AG09319 (cell line): Measurements from ENCODE around the gene PLPP3.

Experiments used
- DNase-seq: peaks from one replicate; pipeline ENCODE4 v3.0.0-alpha.2; 2010; ENCODE audit warnings: low read depth; ENCODE audit errors: extremely low read depth
- TF ChIP-seq, protein P1 (sequence below): IDR thresholded peaks from 2 replicates; pipeline ENCODE4 v1.5.1; 2011; ENCODE audit warnings: low read depth, mild to moderate bottlenecking, inconsistent platforms, low read length, moderate library complexity

The PLPP3 gene

DNA sequence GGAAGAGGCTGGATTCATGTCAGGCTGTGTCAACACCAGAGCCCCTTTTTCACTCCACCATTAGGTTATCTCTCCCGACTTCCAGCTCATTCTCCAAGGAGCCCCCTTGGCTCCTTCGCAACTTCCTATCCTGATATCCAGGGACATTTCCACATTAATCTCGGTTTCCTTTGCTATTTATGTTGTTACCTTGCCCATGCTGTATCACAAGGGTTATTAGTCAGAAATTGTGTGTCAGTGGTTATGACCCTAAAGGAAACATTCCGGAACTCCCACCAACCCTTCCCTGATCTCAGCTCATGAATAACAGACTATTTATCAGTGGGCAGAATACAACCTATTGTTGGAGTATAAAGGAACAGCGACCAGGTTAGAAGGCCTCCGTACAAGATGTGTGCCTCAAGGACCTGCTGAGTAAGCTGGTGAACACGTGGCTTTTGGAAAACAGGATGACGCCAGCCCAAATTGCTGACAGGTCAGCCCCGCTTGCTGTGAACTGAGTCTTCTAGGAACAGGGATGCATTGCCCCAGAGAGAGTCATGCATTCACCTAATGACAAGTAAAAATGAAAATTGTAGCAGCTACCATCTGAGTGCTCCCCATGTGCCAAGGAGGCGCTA, 121.5 kb downstream of the PLPP3 start:
- TF ChIP-seq, protein P1, sequence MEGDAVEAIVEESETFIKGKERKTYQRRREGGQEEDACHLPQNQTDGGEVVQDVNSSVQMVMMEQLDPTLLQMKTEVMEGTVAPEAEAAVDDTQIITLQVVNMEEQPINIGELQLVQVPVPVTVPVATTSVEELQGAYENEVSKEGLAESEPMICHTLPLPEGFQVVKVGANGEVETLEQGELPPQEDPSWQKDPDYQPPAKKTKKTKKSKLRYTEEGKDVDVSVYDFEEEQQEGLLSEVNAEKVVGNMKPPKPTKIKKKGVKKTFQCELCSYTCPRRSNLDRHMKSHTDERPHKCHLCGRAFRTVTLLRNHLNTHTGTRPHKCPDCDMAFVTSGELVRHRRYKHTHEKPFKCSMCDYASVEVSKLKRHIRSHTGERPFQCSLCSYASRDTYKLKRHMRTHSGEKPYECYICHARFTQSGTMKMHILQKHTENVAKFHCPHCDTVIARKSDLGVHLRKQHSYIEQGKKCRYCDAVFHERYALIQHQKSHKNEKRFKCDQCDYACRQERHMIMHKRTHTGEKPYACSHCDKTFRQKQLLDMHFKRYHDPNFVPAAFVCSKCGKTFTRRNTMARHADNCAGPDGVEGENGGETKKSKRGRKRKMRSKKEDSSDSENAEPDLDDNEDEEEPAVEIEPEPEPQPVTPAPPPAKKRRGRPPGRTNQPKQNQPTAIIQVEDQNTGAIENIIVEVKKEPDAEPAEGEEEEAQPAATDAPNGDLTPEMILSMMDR: no peak
- DNase-seq: no peak

DNA sequence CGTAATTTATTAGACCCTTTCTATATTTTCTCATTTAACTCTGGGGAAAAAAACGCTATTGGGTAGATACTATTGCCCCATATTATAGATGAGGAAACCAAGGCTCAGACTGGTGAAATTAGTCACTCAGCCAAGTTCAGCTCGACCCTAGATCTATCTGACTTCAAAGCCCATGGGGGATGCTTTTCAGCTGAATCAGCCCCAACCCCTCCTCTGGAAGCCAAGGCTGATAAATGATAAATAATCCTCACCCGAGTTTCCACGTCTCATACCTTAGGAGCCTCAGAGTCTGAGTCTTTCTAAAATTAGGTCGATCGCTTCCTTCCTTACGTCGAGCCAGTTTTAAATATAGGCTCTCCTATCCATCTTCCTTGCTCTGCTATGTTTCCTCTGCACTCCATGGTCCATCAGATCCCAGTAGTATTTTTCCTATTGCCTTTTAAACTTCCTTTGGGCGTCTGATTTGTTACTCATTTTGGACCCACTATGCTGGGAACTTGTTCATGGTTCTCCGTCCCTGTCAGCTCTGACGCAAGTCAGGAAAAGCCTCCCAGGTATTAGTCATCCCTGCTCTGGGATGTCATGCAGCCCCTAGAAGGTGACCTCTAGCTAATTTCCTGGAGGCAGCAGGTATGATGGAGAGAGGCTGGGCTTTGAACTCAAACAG, 122.8 kb downstream of the PLPP3 start:
- DNase-seq: no peak
- TF ChIP-seq, protein P1: no peak

DNA sequence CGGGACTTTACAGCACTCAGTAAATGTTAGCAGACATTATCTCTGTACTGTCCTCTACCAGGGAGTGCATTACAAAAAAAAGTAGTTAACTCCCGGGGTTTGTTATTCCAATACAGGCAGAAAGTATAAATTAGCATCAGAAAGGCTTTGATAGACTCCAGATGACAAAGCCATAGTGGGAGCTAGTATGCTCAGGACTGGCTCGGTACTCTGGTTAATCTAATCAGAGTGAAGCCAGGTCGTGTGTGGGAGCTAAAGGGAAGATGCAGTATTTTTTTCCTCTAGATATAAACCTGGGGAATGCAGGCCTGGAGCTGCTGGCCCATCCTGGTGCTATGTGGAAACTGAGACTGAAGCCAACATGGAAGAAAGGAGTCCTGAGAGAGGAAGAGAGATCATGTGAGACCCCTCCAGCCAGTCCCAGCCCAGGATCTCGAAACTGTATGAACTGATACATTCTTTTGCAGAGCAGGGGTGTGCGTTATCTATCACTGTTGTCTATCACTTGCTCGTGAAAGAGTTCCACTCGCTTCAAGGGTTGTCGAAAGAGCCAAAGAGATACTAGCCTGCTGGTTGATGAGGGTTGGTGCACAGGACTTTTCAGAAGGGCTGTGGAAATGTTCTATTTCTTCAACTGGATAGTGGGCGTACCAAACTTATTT, 125.8 kb downstream of the PLPP3 start:
- TF ChIP-seq, protein P1: no peak
- no peak for DNase-seq

DNA sequence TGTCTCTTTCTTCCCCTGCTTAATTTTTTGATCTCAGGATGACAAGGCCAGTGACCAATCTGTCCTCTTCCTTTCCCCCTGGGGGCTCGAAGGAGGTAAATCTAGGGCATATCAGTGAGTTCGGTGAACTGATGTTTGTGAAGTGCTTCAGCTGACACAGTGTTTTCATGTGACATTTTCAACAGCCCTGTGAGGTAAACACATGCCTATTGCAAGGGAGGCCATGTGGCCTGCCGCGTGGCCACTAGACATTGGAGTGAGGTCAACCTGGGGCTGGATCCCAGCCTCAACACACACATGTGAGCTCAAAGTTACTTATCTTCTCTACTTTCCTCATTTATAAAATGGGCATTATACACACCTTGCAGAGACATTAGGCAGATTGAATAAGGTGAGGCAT, 126.3 kb downstream of the PLPP3 start:
- TF ChIP-seq, protein P1: no peak
- DNase-seq: no peak

DNA sequence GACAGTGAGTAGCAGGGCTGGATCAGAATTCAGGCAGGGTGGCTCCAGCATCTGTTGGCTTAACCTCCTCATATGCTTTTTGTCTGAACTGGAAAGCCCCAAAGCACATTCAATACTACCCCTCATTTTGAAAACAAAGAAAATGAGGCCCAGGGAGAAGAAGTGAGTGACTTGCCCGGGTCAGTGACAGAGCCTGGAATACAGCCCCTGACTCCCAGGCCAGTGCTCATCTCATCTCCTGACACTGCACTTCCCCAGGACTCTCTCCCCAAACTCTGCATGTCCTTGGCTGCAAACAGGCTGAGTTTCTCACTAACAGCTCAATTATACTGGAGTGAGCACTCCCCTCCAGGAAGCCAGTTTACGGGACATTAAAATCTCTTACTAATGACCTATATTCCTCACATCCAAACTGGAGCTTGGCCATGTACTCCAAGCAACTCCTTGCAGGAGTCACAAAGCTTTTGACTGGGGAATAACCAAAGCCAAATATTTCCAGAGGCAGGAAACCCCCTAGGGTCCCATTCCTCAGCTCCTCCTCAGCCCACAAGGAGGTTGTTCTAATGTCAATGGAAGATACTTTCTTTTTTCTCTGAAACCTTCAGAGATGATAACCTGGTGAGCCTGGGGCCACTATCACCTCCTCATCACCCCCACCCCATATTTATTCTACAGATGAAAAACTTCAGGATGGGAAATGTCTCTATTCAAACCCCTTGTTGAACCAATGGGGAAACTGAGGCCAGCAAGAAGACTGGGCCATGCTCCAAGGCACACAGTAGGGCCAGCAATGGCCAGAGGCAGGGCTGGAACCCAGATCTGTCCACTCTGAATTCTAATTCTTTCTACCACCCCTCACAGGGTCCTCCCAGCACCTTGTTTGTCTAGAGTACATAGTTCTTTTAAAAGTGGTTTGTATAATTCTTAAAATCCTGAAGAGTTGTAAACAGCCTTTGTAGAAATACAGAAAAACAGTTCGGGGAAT, 127.0 kb downstream of the PLPP3 start:
- TF ChIP-seq, protein P1: no peak
- no peak for DNase-seq

- TF ChIP-seq, protein P1: no peak
- DNase-seq: no peak
Observed at GRCh38 chr1:56451491-56451890, 127.9 kb downstream of the PLPP3 start.
